SKM-1 (cell line): Measurements from ENCODE around the gene DNAH14.
A peak's percentile ranks its signal among the peaks of the same experiment; 100 is the strongest.

Source experiments
- DNase-seq: peaks from one replicate; lab custom pipeline; 2025; ENCODE audit not compliant: unreplicated experiment; lab: John Stamatoyannopoulos, UW

Gene DNAH14

DNA sequence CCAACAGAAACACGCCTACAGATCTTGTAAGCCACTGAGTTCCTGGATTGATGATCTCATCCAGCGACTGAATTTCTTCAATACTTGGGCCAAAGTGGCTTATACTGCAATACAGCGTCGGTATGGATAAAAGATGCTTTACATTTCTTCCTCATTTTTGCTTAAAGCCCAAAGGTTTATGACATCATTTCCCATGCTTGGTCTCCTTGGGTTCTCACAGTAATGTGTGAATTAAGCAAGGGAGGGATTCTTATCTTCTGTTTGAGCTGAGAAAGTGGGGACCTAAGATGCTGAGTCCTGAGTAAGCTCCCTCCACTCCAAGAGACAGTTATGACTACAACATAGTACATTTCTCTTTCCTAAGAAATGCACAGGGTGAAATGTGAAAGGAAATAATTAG is 458.9 kb downstream of the DNAH14 start:
- no peak for DNase-seq

DNA sequence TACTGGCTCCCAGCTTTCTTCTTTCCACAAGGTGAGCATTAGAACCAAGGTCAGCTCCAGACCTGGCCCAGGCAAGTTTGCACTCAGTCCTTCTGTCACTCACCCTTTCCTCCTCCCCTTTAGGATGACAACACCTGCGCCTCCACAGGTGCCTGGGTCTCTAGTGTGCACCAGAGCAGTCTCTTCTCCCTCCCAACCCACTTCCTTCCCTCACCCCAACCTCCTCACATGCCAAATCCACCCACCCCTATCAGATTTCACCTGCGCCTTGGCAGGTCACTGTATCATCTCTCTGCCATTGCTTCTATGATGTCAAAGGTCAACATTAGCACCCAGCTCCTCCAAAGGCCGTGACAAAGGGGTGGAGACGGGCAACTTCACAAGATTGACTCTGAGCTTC is 460.4 kb downstream of the DNAH14 start:
- DNase-seq = no peak

DNA sequence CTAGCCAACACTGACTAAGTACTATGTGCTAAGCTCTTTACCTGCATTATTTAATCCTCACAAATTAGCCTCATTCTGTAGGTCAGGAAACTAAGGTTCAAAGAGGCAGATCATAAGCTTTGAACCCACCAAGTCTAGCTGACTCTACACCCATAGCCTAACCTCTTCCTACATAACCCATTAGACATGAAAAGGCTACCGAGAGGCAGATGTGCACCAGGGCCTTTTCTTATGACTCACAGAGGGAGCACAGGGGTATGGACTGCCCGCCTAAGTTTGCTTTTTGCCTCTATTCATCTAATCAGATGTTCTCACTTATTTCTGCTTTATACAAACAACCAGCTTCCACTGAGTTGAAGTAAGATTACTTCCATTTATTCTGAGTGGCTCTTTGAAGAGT is 466.9 kb downstream of the DNAH14 start:
- no peak for DNase-seq

DNA sequence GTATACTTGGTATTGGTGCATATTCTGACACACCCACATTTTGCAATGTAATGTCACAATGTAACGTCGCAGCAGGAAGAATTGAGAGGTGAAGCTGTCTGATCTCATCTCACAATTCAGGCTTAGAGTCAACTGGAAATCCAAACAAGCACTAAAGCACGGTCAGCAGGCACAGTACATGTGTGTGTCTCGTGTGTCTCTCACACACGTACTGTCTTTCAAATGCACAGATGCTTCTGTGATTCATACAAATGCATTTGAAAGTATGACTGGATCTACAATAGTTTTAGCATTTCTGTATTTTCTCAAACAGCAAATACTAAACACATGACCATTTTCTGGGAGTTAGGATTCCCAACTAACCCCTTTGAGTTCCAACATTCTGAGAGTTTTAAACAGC is 471.5 kb downstream of the DNAH14 start:
- no peak for DNase-seq

DNA sequence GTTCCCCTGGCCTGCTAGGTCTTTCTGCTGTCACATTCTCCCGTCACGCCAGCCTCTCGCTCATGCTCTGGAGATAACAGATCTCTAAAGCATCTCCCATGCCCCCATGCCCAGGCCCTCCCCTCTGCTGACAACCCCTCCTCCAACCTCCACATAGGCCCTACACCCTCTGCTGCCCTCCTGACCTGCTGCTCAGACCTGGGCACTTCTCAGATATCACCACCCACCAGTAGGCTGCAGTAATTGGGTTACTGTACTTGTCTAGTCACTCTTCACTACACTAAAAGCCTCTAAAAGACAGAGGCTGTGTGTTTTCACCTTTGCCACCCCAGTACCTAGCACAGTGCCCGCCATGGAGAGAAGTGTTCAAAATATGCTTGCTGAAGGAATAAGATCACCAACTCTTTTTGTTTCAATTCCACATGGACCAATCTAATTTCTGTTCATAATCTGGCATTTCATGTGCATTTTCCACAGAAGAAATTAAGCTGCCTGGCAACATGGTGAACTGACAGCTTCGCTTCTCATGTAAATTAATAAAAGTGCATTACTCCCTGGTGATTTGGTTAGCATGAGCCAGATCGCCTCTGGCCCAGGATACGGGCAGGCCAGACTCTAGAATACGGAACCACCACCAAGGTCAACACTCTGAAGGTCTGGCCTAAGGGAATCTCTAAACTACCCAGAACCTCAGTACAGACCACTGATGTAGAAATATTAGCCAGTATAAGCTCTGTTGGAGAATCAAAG is 477.7 kb downstream of the DNAH14 start:
- no peak for DNase-seq

DNA sequence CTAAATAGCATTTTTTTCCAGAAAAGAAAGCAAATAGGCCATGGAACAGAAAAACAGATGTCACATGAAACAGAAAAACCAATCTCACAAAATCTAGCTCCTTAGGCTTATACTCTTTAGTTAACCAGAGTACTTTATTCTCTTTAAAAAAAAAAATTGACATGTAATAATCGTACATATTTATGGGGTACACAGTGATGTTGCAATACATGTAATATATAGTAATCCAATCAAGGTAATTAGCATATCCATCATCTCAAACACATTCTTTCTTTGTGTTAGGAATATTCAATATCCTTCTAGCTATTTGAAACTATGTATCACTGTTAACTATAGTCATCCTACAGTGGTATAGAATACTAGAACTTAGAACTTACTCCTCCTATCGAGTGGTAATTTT is 478.3 kb downstream of the DNAH14 start:
- no peak for DNase-seq

DNA sequence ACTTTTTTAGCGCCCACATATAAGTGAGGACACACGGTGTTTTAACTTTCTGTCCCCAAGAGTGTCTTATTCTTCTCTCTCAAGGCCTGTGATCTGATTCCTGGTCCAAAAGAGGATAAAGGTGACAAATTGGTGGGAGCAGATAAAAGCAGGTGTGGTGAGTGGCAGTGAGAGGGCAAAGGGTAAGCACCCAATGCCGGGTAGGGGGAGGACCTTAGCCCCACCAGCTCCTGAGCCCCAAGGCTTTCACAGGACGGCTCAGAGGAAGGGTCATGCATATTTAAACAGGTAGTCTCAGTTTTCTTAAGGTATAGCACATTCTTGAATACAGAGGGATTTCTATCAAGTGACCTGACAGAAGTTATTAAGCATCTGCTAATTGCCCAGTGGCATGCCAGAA is 478.8 kb downstream of the DNAH14 start:
- no peak for DNase-seq

DNA sequence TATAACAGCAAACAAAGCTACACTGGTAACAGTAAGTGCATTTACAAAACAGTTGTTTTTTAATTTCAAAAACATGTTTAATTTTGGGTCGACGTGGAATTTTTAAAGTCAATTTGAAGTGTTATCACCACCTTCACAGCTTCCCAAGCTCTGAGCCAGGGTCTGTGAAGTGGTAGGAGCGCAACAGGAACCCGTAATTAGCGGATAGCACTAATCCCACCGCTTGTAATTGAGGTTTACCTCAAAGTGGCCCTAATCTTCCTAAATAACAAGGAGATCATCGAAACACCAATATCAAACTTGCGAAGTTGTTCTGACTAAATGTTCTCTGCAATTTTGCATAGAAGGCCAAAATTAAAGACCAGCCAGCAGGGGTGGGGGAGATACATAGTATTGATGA is 479.6 kb downstream of the DNAH14 start:
- no peak for DNase-seq

DNA sequence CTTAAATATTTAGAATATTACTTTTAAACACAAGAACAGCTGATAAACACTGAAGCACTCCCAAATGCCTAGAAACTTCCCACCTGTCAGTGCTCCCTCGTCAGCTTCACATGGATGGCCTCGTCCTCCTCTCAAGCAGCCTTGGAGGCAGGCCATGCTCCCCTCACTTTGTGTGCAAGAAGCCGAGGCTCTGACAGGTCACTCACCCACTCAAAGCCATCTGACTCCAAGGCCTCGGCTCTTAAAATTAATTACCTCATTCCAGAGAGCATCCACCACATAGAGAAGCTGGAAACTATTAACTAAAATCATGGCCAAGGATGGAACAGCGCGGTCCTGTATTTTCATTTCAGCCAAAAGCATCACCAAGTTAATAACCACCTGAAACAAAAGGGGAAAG is 480.6 kb downstream of the DNAH14 start:
- no peak for DNase-seq

DNA sequence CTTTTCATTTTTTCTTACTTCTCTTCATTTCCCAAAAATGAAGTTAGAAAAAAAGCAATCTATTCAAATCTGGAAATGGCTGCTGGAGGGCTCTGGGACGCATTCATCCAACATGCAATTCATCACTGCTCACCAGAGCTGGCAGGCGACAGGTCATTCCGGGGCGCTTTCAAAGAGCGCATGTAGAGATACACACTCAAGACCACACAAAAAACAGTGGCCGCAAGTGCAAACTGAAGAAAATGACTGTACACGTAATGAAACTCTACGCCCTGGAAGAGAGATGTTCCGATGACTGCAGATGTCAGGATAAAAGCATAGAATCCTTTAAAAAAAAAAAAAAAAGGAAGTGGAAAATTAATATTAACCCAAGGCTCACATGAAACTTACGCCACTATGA is 482.8 kb downstream of the DNAH14 start:
- no peak for DNase-seq

DNA sequence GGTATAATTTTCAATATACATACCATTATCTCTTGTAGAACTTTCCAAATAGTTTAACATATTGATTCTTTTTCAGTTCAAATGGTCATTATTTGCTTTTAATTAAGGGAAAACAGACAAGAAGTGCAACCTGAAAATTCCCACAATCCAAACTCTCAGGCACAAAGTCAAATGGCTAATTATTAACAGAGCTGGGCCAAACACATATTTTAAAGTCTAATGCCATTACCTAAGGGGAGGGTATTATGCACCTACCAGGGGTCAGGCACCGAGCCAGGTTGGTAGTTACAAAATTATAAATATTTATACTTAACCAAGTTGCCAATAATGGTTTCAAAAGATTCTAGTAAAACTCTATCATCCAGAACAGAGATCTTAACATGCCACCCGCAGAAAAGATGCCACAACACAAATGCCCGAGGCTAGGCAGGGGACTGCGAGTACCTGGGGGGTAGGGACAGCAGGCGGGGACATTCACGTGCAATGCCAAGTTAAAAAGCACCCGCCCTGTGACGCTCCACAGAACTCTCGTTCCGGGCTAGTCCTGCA is 483.4 kb downstream of the DNAH14 start:
- no peak for DNase-seq

DNA sequence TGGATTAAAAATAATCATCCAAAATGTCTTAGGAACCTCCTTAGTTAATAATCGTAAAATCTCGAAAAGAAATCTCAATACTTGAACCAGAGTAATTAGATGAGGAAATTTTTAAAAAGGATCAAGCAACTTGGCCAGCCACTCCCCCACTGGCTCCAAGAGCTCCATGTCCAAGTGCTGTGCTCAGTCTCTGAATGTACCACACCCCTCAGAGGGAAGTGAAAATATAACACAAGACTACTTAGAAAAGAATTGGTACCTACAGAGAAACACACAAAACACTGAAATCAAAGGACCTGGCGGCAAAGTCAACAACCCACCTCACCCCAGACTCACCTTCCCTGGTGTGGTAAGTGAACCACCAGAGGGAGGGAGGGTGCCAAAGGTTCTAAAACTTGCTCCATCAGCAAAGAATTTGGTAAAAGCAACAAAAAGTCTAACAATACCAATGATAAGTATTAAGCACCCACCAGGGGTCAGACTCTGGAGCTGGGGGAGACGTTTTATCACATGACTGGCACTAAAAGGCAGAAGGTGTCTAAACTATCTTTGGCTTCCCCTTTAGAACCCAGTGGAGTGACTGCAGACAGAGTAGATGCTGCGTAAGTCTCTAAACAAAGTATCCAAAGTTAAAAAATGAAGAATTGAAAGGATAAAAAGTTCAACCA is 484.4 kb downstream of the DNAH14 start:
- DNase-seq = no peak

DNA sequence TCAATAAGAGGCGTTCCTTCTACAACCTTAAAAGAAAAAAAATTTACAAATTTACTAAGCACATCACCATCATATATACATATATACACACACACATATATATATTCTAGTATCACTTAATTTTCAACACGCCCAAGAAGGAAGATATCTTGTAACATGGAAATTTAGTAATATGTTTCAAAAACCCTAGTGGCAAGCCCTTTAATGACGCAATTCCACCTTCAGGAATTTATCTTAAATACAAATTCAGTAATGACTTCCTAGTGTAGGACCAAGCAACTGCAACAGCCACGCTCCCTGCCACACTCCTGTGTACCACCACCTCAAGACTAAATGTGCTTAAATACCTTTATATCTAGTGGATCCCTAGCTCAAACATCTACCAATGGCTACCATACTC is 485.8 kb downstream of the DNAH14 start:
- no peak for DNase-seq

DNA sequence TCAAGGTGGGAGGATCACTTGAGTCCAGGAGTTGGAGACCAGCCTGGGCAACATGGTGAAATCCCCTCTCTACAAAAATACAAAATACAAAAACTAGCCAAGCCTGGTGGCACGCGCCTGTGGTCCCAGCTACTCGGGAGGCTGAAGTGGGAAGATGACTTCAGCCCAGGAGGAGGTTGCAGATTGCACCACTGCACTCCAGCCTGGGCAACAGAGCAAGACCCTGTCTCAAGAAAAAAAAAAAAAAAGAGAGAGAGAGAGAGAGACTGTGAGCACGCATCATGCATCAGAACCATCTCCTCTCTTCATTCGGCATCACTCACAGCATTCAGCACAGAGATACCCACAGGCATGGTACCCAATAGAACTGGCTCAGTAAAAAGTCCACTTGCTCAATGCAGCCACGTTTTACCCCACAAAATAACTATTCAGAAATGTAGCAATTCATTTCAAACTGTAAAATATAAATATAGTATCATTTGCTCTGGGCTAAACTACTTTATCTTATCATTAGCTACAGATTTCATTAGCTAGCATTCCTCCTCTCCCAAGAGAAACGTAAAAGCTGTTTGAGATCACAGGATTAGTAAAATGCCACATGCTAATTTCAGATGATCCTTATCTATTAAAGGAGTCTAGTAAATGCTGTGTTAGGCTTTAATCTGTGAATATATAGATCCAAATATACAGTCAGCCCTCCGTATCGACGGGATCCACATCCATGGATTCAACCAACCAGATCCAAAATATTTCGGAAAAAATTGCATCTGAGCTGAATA is 486.7 kb downstream of the DNAH14 start:
- no peak for DNase-seq

DNA sequence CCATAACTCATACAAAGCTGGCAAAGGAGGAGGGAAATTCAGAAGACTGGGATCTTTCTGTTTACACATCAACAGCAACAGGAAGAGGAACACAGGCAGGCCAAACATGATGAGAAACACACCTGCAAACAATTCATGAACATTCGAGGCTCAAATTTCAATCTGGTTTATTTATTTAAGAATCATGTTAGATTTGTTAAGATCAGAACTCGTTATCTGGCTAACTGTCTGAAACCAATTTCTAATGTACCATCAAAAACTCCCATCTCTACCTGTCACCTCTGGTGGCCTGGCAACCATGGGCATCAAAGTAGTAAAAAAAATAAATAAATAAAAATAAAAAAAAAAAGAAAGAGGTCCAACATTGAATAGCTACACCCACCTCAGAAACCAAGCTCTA is 488.6 kb downstream of the DNAH14 start:
- no peak for DNase-seq

DNA sequence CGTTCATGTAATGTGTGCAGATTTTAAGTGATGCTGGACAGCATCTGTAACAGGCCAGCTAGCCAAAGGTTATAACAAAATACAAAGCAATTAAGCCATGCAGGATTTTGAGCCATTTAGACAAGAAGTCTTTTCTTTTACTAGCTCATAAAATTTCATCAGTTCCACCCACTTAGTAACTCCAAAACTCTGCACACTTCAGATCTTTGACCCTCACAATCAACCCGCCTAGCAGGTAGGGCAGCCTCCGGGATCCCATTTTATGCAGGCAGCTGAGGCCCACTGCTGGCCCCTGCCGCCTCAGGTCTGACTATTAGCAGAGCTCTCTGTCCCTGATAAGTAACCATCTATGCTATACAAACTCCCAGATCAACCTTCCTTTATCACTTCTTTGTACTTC is 489.1 kb downstream of the DNAH14 start:
- no peak for DNase-seq

DNA sequence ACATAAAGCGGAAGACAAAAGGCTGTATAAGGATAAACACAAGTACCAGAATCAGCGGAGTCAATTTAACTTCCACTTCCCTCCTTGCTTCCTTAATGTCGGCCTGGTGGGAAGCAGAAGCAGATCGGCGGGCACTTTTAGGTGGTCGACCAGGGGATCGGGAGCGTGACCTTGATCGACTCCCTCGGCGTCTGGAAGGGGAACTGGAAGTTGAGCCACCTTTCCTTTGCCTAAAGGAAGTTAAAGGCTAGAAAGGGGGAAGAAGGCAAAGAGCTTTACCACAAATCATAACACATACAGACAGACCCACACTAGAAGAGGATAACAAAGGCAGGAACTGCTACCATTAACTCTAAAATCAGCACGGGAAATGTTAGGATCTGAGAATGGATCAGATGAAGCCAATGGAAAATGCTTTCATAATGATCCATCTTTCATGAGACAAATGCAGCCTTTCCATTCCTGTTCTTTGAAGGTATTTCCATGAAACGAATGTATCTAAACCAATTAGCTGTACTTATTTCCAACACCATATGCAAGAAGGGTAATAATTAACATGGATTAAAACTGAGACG is 492.6 kb downstream of the DNAH14 start:
- peak; percentile 74 for DNase-seq

DNA sequence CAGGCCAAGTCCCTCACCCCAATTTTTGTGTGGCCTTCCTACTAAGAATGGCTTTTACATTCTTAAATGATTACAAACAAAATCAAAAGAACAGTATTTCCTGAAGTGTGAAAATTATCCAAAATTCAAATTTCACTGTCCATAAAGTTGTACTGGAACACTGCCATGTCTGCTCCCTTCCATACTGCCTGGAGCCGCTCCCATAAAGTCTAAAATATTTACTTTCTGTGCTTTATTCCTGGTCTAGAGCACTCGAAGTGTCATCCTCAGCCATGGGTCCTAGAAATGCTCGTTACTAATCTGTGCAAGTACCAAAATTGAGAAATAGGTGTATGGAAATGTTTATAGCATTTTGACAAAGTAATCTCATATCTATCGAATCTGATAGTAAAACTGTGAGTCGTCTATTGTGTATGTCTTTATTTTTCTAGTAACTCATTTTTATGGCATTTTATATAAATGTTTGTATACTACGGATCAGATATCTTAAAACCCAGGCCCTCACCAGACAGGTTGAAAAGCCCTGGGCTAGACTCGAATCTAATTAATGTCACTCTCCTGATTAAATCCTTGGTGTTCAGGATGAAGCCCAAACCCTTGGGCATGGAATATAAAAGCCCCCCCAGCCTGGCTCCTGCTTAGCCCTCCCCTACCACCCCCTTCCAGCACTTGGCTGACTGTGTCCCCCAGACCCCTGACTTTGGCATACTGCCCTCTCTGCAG is 493.5 kb downstream of the DNAH14 start:
- no peak for DNase-seq

DNA sequence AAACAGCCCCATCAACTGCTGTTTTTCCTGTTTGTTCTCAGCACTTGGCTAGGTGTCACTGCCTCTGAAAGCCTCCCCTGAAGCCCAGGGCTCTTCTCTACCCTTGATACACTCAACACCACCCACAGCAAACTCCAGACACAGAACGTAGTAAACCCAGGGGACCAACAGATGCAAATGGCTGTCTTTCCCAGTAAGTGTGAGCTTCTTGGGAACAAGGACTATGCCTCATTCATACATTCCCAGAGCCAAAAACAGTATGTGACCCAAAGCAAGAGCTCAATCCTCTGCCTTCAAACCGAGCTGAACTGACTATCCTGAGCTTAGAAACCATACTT is 494.0 kb downstream of the DNAH14 start:
- no peak for DNase-seq

DNA sequence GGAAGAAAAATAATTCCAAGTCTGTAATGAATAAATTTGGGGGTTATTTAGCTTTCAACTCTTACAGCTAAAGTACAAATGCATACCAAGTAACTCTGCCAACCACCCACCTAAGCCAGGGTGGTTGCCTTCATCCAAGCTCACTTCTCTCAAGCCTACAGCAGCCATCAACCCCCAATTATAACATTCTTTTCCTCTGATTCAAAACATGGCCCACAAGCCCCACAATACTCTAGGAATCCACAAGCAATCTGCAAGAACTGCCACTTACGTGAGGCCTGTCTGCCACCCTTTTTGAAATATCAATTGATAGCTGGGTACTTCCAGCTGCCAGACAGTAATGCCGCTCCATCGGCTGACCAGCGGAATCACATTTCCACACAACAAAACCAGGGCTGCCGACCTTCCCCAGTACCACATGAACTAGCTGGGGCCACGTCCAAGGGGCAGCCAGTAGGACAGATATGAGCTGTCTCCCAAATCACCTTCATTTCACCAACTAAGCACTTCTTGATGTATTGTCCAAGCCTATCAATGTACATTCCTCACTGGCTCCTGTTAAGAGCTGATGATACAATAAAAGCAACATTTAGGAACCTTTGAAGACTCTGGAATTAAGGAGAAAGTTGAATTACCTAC is 495.2 kb downstream of the DNAH14 start:
- DNase-seq = no peak
